Vagina (tissue), 2 donors: Measurements from ENCODE around the gene XKRX. TPM values are rescaled to one million over a fixed set of nuclear protein-coding genes. Genes with fewer than 3 reads are reported as not detected.

Source experiments
- DNase-seq, 2 donors: peaks; one replicate each; pipeline ENCODE4 v3.0.0-alpha.2; 2017; ENCODE audit errors: extremely low spot score in 2 of 2
- H3K27ac ChIP-seq: fragments of 200-600 bp; sonication (generic); one replicate; pipeline ENCODE4 v1.5.1; 2019
- H3K27me3 ChIP-seq: fragments of 200-600 bp; sonication (generic); one replicate; pipeline ENCODE4 v1.5.1; 2019
- H3K36me3 ChIP-seq, 2 donors: fragments of 200-600 bp; sonication (generic); one replicate each; pipeline ENCODE4 v1.5.1; 2017 to 2019
- H3K4me1 ChIP-seq: fragments of 200-600 bp; sonication (generic); one replicate; pipeline ENCODE4 v1.5.1; 2019
- H3K4me3 ChIP-seq, 2 donors: fragments of 200-600 bp; sonication (generic); 1 replicate in 1 of 2; 2 replicates in 1 of 2; pipeline ENCODE4 v1.5.1; 2016 to 2019
- H3K9me3 ChIP-seq: fragments of 200-600 bp; sonication (generic); one replicate; pipeline ENCODE4 v1.5.1; 2019
- CTCF ChIP-seq, 3 experiments: fragments of 450-650 bp in 2 of 3; fragments of 200-600 bp in 1 of 3; sonication (generic) in 1 of 3; IDR thresholded peaks; one replicate each; pipeline ENCODE4 v1.5.1; 2017 to 2019; ENCODE audit warnings: antibody characterized with exemption in 3 of 3, mild to moderate bottlenecking in 2 of 3, moderate library complexity in 2 of 3
- POLR2A ChIP-seq, 2 donors: fragments of 450-650 bp; IDR thresholded peaks; one replicate each; pipeline ENCODE4 v1.6.1; 2017; ENCODE audit warnings: antibody characterized with exemption in 2 of 2, mild to moderate bottlenecking in 2 of 2, moderate library complexity in 2 of 2
- POLR2AphosphoS5 ChIP-seq, 2 donors: sonication (generic); formaldehyde crosslinking; IDR thresholded peaks; one replicate each; pipeline ENCODE4 v1.9.0; 2017; ENCODE audit warnings: antibody characterized with exemption in 2 of 2, mild to moderate bottlenecking in 2 of 2, low read depth in 1 of 2; ENCODE audit not compliant: insufficient read depth in 1 of 2
- intact Hi-C: fragments of 100-400 bp; cut with DNase I; formaldehyde crosslinking; loops from one replicate; pipeline ENCODE4 v1.15.1; 2023
- total RNA-seq: library from RNA; depleted of rRNA; stranded (reverse); fragments of >200 nt; gene quantifications from one replicate; pipeline ENCODE4 v1.2.3, GENCODE V29; 2016

XKRX gene
- total RNA-seq, 1 donor from 2014 or later, result 0.74 TPM

DNA sequence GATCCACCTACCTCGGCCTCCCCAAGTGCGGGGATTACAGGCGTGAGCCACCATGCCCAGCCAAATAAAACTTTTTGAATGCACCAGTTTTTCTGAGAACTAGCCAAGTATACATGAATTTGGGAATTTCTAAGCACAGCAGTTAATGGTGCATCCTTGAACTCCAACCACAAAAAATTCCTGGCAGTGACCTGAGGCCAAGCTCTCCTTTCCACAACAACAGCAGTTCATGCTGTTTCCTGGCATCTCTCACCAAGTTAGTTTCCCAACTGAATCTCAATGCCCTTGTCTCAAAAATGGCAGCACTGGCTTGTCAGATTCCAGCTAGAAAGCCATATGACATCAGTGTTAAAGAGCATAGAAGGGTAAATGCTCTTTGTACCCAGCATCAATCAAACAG lies 15.9 kb upstream of the XKRX start:
- H3K27ac ChIP-seq, result no peak overlapping the region
- no peak for TF ChIP-seq POLR2AphosphoS5 (IDR thresholded peaks at IDR 0.05; ENCODE audit: insufficient read depth in 1 of 2, low read depth in 1 of 2)
- TF ChIP-seq CTCF (IDR thresholded peaks at IDR 0.05), result no peak
- TF ChIP-seq POLR2A (IDR thresholded peaks at IDR 0.05), result no peak

GRCh38 chrX:100939333-100939732 lies 10.6 kb upstream of the XKRX start:
- Histone ChIP-seq H3K9me3 (no peaks in the 10 kb centered on the region), H3K27ac (no peak overlapping the region), H3K36me3 (no peaks in the 10 kb centered on the region), H3K27me3 (no peaks in the 10 kb centered on the region), H3K4me3 (no peak overlapping the region), H3K4me1 (no peaks in the 10 kb centered on the region)
- TF ChIP-seq POLR2A (IDR thresholded peaks at IDR 0.05), result no peak
- TF ChIP-seq CTCF (IDR thresholded peaks at IDR 0.05), result no peak
- TF ChIP-seq POLR2AphosphoS5 (IDR thresholded peaks at IDR 0.05; ENCODE audit: insufficient read depth in 1 of 2, low read depth in 1 of 2), result no peak
- intact Hi-C loops, result no loop called here
- no peak for DNase-seq

More for the DNA sequence above, 15.9 kb upstream of the XKRX start:
- no peaks in the 10 kb centered on the region for H3K27me3 ChIP-seq
- H3K36me3 ChIP-seq, result no peaks in the 10 kb centered on the region
- no peak for DNase-seq
- H3K9me3 ChIP-seq, result no peaks in the 10 kb centered on the region
- intact Hi-C loops, result no loop called here
- H3K4me3 ChIP-seq, result no peak overlapping the region
- no peaks in the 10 kb centered on the region for H3K4me1 ChIP-seq

GRCh38 chrX:100935767-100936166 lies 7.0 kb upstream of the XKRX start:
- Histone ChIP-seq H3K36me3 (no peaks in the 10 kb centered on the region), H3K27ac (no peak overlapping the region), H3K4me3 (no peak overlapping the region), H3K9me3 (peaks cover 5% of the 10 kb centered on the region), H3K4me1 (no peaks in the 10 kb centered on the region), H3K27me3 (no peaks in the 10 kb centered on the region)
- TF ChIP-seq CTCF (IDR thresholded peaks at IDR 0.05) (no peak), POLR2A (IDR thresholded peaks at IDR 0.05) (no peak), POLR2AphosphoS5 (IDR thresholded peaks at IDR 0.05; ENCODE audit: insufficient read depth in 1 of 2, low read depth in 1 of 2) (no peak)
- DNase-seq, result no peak
- intact Hi-C loops, result no loop called here

GRCh38 chrX:100931925-100932285 lies 3.2 kb upstream of the XKRX start:
- Histone ChIP-seq H3K27me3 (no peaks in the 10 kb centered on the region), H3K4me3 (no peak overlapping the region), H3K4me1 (no peaks in the 10 kb centered on the region), H3K36me3 (no peaks in the 10 kb centered on the region), H3K9me3 (peaks cover 5% of the 10 kb centered on the region), H3K27ac (no peak overlapping the region)
- TF ChIP-seq CTCF (IDR thresholded peaks at IDR 0.05) (no peak), POLR2AphosphoS5 (IDR thresholded peaks at IDR 0.05; ENCODE audit: insufficient read depth in 1 of 2, low read depth in 1 of 2) (no peak), POLR2A (IDR thresholded peaks at IDR 0.05) (no peak)
- no peak for DNase-seq
- intact Hi-C loops, result no loop called here

DNA sequence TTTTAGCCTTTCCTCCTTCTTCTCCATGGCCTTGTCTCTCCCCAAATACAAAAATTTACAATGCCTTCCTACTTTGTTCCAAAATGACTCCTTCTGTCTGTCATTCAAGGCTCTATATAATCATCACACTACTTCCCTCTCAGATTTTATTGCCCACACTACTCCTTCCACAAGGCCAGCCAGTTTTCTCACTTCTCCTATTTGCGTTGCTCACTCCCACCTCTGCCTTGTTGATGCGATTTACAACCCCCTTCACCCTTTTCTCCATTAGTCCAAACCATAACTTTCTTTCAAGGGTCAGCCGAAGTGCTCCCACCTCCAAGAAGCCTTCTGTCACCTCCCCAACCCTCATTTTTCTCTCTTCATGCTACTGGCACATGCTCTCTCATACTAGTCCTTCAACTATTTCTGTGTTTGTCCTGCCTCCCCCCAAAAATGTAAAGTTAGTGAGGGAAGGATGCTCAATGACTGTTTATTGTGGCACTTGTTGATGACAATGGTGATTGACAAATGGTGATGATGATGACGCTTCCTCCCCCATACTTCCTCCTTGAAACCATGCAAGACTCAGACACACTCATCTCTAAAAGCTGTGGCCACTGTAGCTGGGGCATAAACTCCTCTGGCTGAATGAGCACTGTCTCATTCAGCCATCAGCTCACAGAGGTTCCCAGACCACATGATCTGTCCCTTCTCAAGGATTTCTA lies 2.7 kb upstream of the XKRX start:
- no peak overlapping the region for H3K4me3 ChIP-seq
- H3K27ac ChIP-seq, result no peak overlapping the region
- peaks cover 5% of the 10 kb centered on the region for H3K9me3 ChIP-seq
- intact Hi-C loops, result no loop called here
- H3K4me1 ChIP-seq, result no peaks in the 10 kb centered on the region
- H3K27me3 ChIP-seq, result no peaks in the 10 kb centered on the region
- no peak for DNase-seq
- no peaks in the 10 kb centered on the region for H3K36me3 ChIP-seq
- TF ChIP-seq POLR2AphosphoS5 (IDR thresholded peaks at IDR 0.05; ENCODE audit: insufficient read depth in 1 of 2, low read depth in 1 of 2) (no peak), CTCF (IDR thresholded peaks at IDR 0.05) (no peak), POLR2A (IDR thresholded peaks at IDR 0.05) (no peak)
